Hepatocyte (in vitro differentiated cells): ENCODE data around the gene PEAK1.

ENCODE experiments used
- EZH2 ChIP-seq: fragments of 200-600 bp; sonication (generic); IDR thresholded peaks from 2 replicates; pipeline ENCODE4 v1.6.1; 2016; ENCODE audit warnings: antibody characterized with exemption, mild to moderate bottlenecking, borderline replicate concordance
- TF ChIP-seq, protein P1 (sequence below): fragments of 200-600 bp; sonication (generic); IDR thresholded peaks from 2 replicates; pipeline ENCODE4 v1.5.1; 2016; ENCODE audit warnings: antibody characterized with exemption, mild to moderate bottlenecking; ENCODE audit not compliant: poor library complexity

GRCh38 chr15:77376770-77377169 lies 43.1 kb downstream of the PEAK1 start:
- TF ChIP-seq, protein P1, sequence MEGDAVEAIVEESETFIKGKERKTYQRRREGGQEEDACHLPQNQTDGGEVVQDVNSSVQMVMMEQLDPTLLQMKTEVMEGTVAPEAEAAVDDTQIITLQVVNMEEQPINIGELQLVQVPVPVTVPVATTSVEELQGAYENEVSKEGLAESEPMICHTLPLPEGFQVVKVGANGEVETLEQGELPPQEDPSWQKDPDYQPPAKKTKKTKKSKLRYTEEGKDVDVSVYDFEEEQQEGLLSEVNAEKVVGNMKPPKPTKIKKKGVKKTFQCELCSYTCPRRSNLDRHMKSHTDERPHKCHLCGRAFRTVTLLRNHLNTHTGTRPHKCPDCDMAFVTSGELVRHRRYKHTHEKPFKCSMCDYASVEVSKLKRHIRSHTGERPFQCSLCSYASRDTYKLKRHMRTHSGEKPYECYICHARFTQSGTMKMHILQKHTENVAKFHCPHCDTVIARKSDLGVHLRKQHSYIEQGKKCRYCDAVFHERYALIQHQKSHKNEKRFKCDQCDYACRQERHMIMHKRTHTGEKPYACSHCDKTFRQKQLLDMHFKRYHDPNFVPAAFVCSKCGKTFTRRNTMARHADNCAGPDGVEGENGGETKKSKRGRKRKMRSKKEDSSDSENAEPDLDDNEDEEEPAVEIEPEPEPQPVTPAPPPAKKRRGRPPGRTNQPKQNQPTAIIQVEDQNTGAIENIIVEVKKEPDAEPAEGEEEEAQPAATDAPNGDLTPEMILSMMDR: no peak
- no peak for TF ChIP-seq EZH2
